GM12878 (cell line): Measurements from ENCODE around the gene GPR119. TPM values are rescaled to one million over a fixed set of nuclear protein-coding genes. Genes with fewer than 3 reads are reported as not detected.

Source experiments
- ATAC-seq: fragments of 200-7000 bp; cut with Tn5 transposase; 3 replicates; pipeline ENCODE4 v1.9.1; 2020; ENCODE audit warnings: mild to moderate bottlenecking, moderate library complexity
- BruUV-seq: library from RNA; stranded (reverse); fragments of 400-500 nt; replicated peaks from 2 replicates; lab custom pipeline; 2021; lab: Mats Ljungman, UMichigan
- CTCF ChIA-PET: fragments of 300-600 bp; sonication (Branson Sonifier 250); formaldehyde crosslinking; extraction: SDS; loops from one replicate; lab custom pipeline; 2021; ENCODE audit warnings: inconsistent platforms; lab: Yijun Ruan, JAX
- POLR2A ChIA-PET: fragments of 350-600 bp; formaldehyde crosslinking; extraction: SDS; loops from one replicate; lab custom pipeline; 2021; ENCODE audit warnings: inconsistent platforms; lab: Charles Lee
- RAD21 ChIA-PET: fragments of 300-600 bp; sonication (Branson Sonifier 250); formaldehyde crosslinking; loops from one replicate; lab custom pipeline; 2023; ENCODE audit warnings: antibody characterized with exemption; ENCODE audit not compliant: unreplicated experiment; lab: Charles Lee
- SMC1A ChIA-PET: fragments of 300-600 bp; sonication (Branson Sonifier 250); formaldehyde crosslinking; loops from one replicate; lab custom pipeline; 2023; ENCODE audit not compliant: unreplicated experiment, uncharacterized antibody; lab: Charles Lee
- DNase-seq: peaks from one replicate; pipeline ENCODE4 v3.0.0-alpha.2; 2011; ENCODE audit warnings: low read depth, low spot score
- FAIRE-seq: peaks from 3 replicates; lab custom pipeline; 2011; peaks lifted over from hg19 to GRCh38; lab: Jason Lieb, UNC
- H2AFZ ChIP-seq: 2 replicates; pipeline ENCODE4 v1.6.0; 2011; ENCODE audit warnings: low read depth, low read length, control low read depth; ENCODE audit not compliant: control insufficient read depth
- H3K27ac ChIP-seq: 2 replicates; pipeline ENCODE4 v1.5.1; 2011; ENCODE audit warnings: control low read depth; ENCODE audit not compliant: control insufficient read depth, insufficient read depth
- H3K27me3 ChIP-seq, 2 experiments: replicated peaks in 1 of 2; 2 replicates each; pipeline versions ENCODE4 v1.6.0 to v1.6.1; 2011; ENCODE audit warnings: low read length in 1 of 2; ENCODE audit not compliant: control insufficient read depth in 2 of 2, insufficient read depth in 2 of 2
- H3K36me3 ChIP-seq, 2 experiments: 2 replicates each; pipeline ENCODE4 v1.5.1; 2011; ENCODE audit warnings: low read length in 1 of 2; ENCODE audit not compliant: control insufficient read depth in 2 of 2, insufficient read depth in 2 of 2
- H3K4me1 ChIP-seq: 2 replicates; pipeline ENCODE4 v1.6.1; 2011; ENCODE audit warnings: mild to moderate bottlenecking, low read length, moderate library complexity, mixed read lengths; ENCODE audit not compliant: control insufficient read depth, insufficient read depth
- H3K4me2 ChIP-seq: 2 replicates; pipeline ENCODE4 v1.6.0; 2011; ENCODE audit warnings: control low read depth; ENCODE audit not compliant: control insufficient read depth, insufficient read depth
- H3K4me3 ChIP-seq: fragments of 200-600 bp; sonication (generic); 2 replicates; pipeline ENCODE4 v1.5.1; 2016
- H3K79me2 ChIP-seq: 2 replicates; pipeline ENCODE4 v1.6.0; 2011; ENCODE audit warnings: low read length; ENCODE audit not compliant: control insufficient read depth, insufficient read depth
- H3K9ac ChIP-seq: 2 replicates; pipeline ENCODE4 v1.8.0; 2011; ENCODE audit warnings: low read length, control low read depth, mixed read lengths; ENCODE audit not compliant: control insufficient read depth, insufficient read depth
- H3K9me3 ChIP-seq: replicated peaks from 3 replicates; pipeline ENCODE4 v1.5.1; 2011; ENCODE audit warnings: mild to moderate bottlenecking, low read length; ENCODE audit not compliant: control insufficient read depth, insufficient read depth
- H4K20me1 ChIP-seq: 2 replicates; pipeline ENCODE4 v1.6.0; 2011; ENCODE audit not compliant: control insufficient read depth, insufficient read depth
- BCL11A ChIP-seq: IDR thresholded peaks from 2 replicates; pipeline ENCODE4 v1.6.1; 2011; ENCODE audit warnings: low read depth, low read length
- BMI1 ChIP-seq: fragments of 450-650 bp; IDR thresholded peaks from 2 replicates; pipeline ENCODE4 v1.6.1; 2016; ENCODE audit warnings: mild to moderate bottlenecking, moderate library complexity, borderline replicate concordance
- DPF2 ChIP-seq: fragments of 450-650 bp; IDR thresholded peaks from 2 replicates; pipeline ENCODE4 v1.6.1; 2017; ENCODE audit warnings: mild to moderate bottlenecking
- ETV6 ChIP-seq, 2 experiments: fragments of 450-650 bp in 1 of 2; IDR thresholded peaks in 1 of 2; conservative IDR thresholded peaks in 1 of 2; 2 replicates each; pipeline ENCODE4 v1.6.1; 2014; ENCODE audit warnings: antibody characterized with exemption in 1 of 2, borderline replicate concordance in 1 of 2, low read depth in 1 of 2, mild to moderate bottlenecking in 1 of 2, moderate library complexity in 1 of 2
- IKZF1 ChIP-seq: fragments of 450-650 bp; conservative IDR thresholded peaks from 2 replicates; pipeline ENCODE4 v1.6.1; 2017; ENCODE audit warnings: antibody characterized with exemption, mild to moderate bottlenecking
- NBN ChIP-seq: fragments of 450-650 bp; IDR thresholded peaks from 2 replicates; pipeline ENCODE4 v1.6.1; 2016
- NKRF ChIP-seq: fragments of 450-650 bp; conservative IDR thresholded peaks from 2 replicates; pipeline ENCODE4 v1.6.1; 2017; ENCODE audit warnings: mild to moderate bottlenecking, moderate library complexity
- NR2C1 ChIP-seq: fragments of 450-650 bp; IDR thresholded peaks from 2 replicates; pipeline ENCODE4 v1.6.1; 2017; ENCODE audit warnings: antibody characterized with exemption, mild to moderate bottlenecking, moderate library complexity
- RBBP5 ChIP-seq: fragments of 200-600 bp; sonication (generic); conservative IDR thresholded peaks from 2 replicates; pipeline ENCODE4 v1.6.1; 2016
- SKIL ChIP-seq: fragments of 450-650 bp; IDR thresholded peaks from 2 replicates; pipeline ENCODE4 v1.6.1; 2017; ENCODE audit warnings: mild to moderate bottlenecking, low read depth, inconsistent platforms; ENCODE audit not compliant: poor library complexity, severe bottlenecking
- SMAD1 ChIP-seq: fragments of 450-650 bp; IDR thresholded peaks from 2 replicates; pipeline ENCODE4 v1.6.1; 2018; ENCODE audit warnings: mild to moderate bottlenecking, low read depth; ENCODE audit not compliant: partially characterized antibody
- SREBF2 ChIP-seq: IDR thresholded peaks from 2 replicates; pipeline ENCODE4 v1.6.1; 2012; ENCODE audit warnings: mild to moderate bottlenecking, low read length
- USF1 ChIP-seq: IDR thresholded peaks from 2 replicates; pipeline ENCODE4 v1.6.1; 2011; ENCODE audit warnings: borderline replicate concordance, low read depth, mild to moderate bottlenecking, moderate library complexity, mixed read lengths, low read length; ENCODE audit not compliant: insufficient read depth; ENCODE audit errors: extremely low read length
- YY1 ChIP-seq: IDR thresholded peaks from 2 replicates; pipeline ENCODE4 v1.6.1; 2011; ENCODE audit warnings: low read depth, mild to moderate bottlenecking, low read length
- WGBS: methylation state at CpG from one replicate; pipeline ENCODE4 v1.1.6; 2016; ENCODE audit warnings: low lambda C conversion rate; ENCODE audit not compliant: insufficient replicate concordance, insufficient coverage; ENCODE audit errors: missing lambda C conversion rate; 5-methylcytosine and 5-hydroxymethylcytosine counted together
- in situ Hi-C: fragments of 300-500 bp; cut with MboI; formaldehyde crosslinking; loops from 9 replicates; pipeline ENCODE4 v1.14.3; 2018; ENCODE audit warnings: mixed read lengths
- intact Hi-C: fragments of 100-400 bp; cut with micrococcal nuclease; formaldehyde crosslinking; loops from one replicate; pipeline ENCODE4 v1.14.2; 2022; ENCODE audit not compliant: unreplicated experiment
- polyA plus RNA-seq, 11 experiments: library from polyadenylated mRNA; depleted of rRNA in 4 of 11; unstranded in 6 of 11; stranded (reverse) in 5 of 11; fragments of >200 nt; fragmentation: Nextera tagmentation in 4 of 11; fragmentation: Illumina TruSeq in 1 of 11; extraction: Ambion mirVana in 4 of 11; extraction: Trizol in 1 of 11; gene quantifications; 1 replicate in 1 of 11; 2 replicates in 10 of 11; pipeline versions ENCODE4 v1.2.1 to v1.2.3, GENCODE V29; 2011 to 2016; ENCODE audit warnings: inconsistent platforms in 2 of 11, missing spikeins in 2 of 11, low read depth in 1 of 11
- total RNA-seq, 4 experiments: library from RNA; depleted of rRNA in 3 of 4; stranded (reverse); fragments of >200 nt in 3 of 4; fragmentation: Illumina TruSeq in 1 of 4; extraction: Trizol in 1 of 4; gene quantifications; 2 replicates each; pipeline versions ENCODE4 v1.2.1 to v1.2.3, GENCODE V29; 2013 to 2021
- TF ChIP-seq, protein P1 (sequence below): fragments of 450-650 bp; IDR thresholded peaks from 2 replicates; pipeline ENCODE4 v1.6.1; 2017; ENCODE audit warnings: mild to moderate bottlenecking

GPR119 gene
- total and polyA plus RNA-seq, 10 of the 15 experiments (the other 5 are each of a cell fraction or from before 2014, with no cell fraction given) = not detected

DNA sequence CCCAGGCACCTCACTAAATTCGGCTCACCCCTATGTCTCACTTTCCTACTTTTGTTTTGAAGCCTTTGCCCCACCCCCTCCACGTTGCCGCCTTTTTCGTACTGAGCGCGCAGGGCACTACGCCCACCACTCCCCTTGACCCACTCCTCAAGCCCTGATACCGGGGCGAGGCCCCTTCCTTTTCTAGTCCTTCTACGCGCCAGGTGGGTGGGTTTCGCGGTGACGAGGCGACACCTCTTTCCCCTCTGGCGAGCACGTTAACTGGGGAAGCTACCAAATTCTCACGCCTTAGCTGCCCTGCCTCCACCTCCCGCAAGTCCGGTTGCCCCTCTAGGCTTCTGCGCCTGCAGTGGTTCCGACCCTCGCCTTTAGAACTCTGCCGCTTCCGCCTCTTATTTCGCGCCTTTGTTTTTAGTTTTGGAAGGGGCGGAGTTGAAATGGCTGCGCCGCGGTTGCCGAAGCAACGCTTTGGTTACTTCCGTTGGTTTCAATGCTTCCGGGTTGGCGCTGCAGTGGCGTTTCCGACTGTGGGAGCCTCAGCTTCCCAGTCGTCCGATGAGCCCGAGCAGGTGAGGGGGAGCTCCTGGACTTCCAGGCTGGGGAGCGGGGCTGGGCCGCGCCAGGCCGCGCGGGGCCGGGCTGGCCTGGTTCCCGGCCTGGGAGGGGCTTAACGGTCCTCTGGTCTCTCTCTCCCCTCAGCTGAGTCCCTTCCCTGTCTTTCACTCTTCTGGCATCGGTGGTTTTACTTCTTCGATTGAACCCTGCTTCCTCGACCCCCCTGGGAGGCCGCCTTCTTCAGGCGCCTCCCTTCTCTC is 45.9 kb downstream of the GPR119 start, which contains the start of gene SLC25A14:
SLC25A14 (plus strand) TSS at position 512 of the 815 bp plus-strand sequence. CDS start 360 bp downstream, outside the sequence.
- Histone ChIP-seq H2AFZ (peak within 1 kb of the TSS; percentile 87), H3K79me2 (no peaks in the 10 kb centered on the region), H3K9me3 (no peaks in the 10 kb centered on the region), H3K4me3 (peak within 1 kb of the TSS; percentile 67), H3K4me1 (no peaks in the 10 kb centered on the region), H3K27me3 (no peaks in the 10 kb centered on the region), H3K27ac (peak within 1 kb of the TSS; percentile 60), H4K20me1 (no peaks in the 10 kb centered on the region), H3K4me2 (peak within 1 kb of the TSS; percentile 76), H3K9ac (peak within 1 kb of the TSS; percentile 67), H3K36me3 (no peaks in the 10 kb centered on the region)
- no TSS peak for BruUV-seq
- no peak for FAIRE-seq
- ATAC-seq = peak; percentile 95
- POLR2A ChIA-PET = interaction anchor here (0.6 kb wide), 1 partner anchor 563 kb away, joined by 5 read pairs; the partner anchor contains the start of gene ENOX2
- RAD21 ChIA-PET = no interaction called here
- CTCF ChIA-PET = no interaction called here
- peak; percentile 38 for DNase-seq
- 42% methylated on average over 50 of the region's 55 CpGs for WGBS
- intact Hi-C loops (loop anchor here (10.0 kb wide), 1 partner anchor 195 kb away; no protein-coding TSS in a partner anchor), in situ Hi-C loops (no loop called here)
- SMC1A ChIA-PET = interaction anchor here (1.1 kb wide), 1 partner anchor 68 kb away, joined by 3 read pairs; no protein-coding TSS in a partner anchor
- TF ChIP-seq SREBF2 (no peak), IKZF1 (peak; percentile 55; the same call in 1 of the 2 replicates), ETV6 (conservative IDR thresholded peaks at IDR 0.05 in 1 of 2, IDR thresholded peaks at IDR 0.05 in 1 of 2; ENCODE audit: borderline replicate concordance in 1 of 2, low read depth in 1 of 2) (peak in 1 of 2 experiments; percentile 81; a peak in 2 of 4 replicates), BMI1 (peak; percentile 91), SKIL (no peak), NKRF (peak; percentile 82), DPF2 (no peak), YY1 (peak; percentile 75), NBN (no peak), BCL11A (no peak), USF1 (no peak), RBBP5 (no peak), SMAD1 (no peak), NR2C1 (peak; percentile 89)
- TF ChIP-seq, protein P1, sequence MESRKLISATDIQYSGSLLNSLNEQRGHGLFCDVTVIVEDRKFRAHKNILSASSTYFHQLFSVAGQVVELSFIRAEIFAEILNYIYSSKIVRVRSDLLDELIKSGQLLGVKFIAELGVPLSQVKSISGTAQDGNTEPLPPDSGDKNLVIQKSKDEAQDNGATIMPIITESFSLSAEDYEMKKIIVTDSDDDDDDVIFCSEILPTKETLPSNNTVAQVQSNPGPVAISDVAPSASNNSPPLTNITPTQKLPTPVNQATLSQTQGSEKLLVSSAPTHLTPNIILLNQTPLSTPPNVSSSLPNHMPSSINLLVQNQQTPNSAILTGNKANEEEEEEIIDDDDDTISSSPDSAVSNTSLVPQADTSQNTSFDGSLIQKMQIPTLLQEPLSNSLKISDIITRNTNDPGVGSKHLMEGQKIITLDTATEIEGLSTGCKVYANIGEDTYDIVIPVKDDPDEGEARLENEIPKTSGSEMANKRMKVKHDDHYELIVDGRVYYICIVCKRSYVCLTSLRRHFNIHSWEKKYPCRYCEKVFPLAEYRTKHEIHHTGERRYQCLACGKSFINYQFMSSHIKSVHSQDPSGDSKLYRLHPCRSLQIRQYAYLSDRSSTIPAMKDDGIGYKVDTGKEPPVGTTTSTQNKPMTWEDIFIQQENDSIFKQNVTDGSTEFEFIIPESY = no peak
